GM10266 (cell line): ENCODE data around the gene PSMA6.

Experiments used
- DNase-seq: peaks from one replicate; pipeline ENCODE4 v3.0.0; 2012; ENCODE audit errors: extremely low spot score
- CTCF ChIP-seq: IDR thresholded peaks from 2 replicates; pipeline ENCODE4 v1.5.1; 2012; ENCODE audit warnings: mild to moderate bottlenecking, low read depth; ENCODE audit not compliant: control insufficient read depth, insufficient read depth; ENCODE audit errors: missing control alignments

Gene PSMA6

GRCh38 chr14:35258420-35258819, 33.8 kb upstream of the PSMA6 start:
- no peak for TF ChIP-seq CTCF
- no peak for DNase-seq

DNA sequence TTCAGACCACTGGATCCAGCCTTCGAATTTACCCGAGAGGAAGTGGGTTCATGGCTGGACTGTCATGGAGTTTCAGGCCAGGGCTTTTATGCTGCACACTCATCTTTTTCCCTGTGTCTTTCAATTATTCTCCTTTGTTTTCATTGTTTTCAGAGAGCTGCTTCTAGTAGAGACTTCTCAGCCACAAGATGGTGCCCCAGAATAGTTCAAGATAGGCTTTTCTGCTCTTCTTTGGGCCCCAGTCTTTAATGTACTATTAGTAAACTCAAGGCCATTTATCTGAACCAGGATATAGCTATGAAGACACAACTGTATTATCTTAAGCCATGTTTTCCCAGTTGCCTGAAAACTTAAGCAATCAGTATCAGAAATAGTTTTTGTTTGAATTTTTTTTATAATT, 30.4 kb upstream of the PSMA6 start:
- DNase-seq, result no peak
- TF ChIP-seq CTCF, result no peak

GRCh38 chr14:35262436-35262835, 29.7 kb upstream of the PSMA6 start:
- TF ChIP-seq CTCF, result no peak

DNA sequence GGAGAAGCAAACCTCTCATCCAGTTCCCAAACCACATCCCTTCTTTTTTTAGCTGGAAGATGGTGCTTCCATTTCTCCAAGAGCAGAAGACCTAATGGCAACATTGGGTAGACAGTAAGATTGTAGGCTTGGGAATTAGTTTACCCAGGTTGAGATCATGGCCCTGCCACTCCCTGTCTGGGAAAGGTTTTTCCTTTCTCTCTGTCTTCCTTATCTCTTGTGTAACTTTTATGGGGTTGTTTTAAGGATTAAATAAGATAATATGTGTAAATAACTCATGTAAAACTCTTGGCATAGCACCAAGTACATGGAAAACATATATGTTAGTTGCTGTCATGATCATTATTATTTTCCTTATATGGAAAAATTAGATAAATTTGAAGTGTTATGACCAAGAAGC, 23.2 kb upstream of the PSMA6 start:
- TF ChIP-seq CTCF, result no peak
- no peak for DNase-seq

More at GRCh38 chr14:35262436-35262835, 29.7 kb upstream of the PSMA6 start:
- no peak for DNase-seq

GRCh38 chr14:35274805-35275204, 17.4 kb upstream of the PSMA6 start:
- DNase-seq, result no peak
- no peak for TF ChIP-seq CTCF

GRCh38 chr14:35277179-35277578, 15.0 kb upstream of the PSMA6 start:
- no peak for DNase-seq

GRCh38 chr14:35279369-35279768, 12.8 kb upstream of the PSMA6 start:
- no peak for TF ChIP-seq CTCF

More at GRCh38 chr14:35277179-35277578, 15.0 kb upstream of the PSMA6 start:
- TF ChIP-seq CTCF, result no peak

More at GRCh38 chr14:35279369-35279768, 12.8 kb upstream of the PSMA6 start:
- DNase-seq, result no peak
